Adrenal gland (tissue), 12 donors: ENCODE data around the gene NAB2. TPM values are rescaled to one million over a fixed set of nuclear protein-coding genes. Genes with fewer than 3 reads are reported as not detected.

Experiments
- DNase-seq, 7 donors: peaks; one replicate each; pipeline ENCODE4 v3.0.0-alpha.2; 2019 to 2020
- H3K27ac ChIP-seq, 5 donors: fragments of 200-600 bp; sonication (generic) in 4 of 5; 1 replicate in 3 of 5; 2 replicates in 2 of 5; pipeline versions ENCODE4 v1.5.1 to v1.8.0; 2016 to 2020; ENCODE audit warnings: mild to moderate bottlenecking in 1 of 5
- H3K27me3 ChIP-seq: fragments of 200-600 bp; 2 replicates; pipeline ENCODE4 v1.8.0; 2021
- H3K36me3 ChIP-seq, 2 donors: fragments of 200-600 bp; replicated peaks in 1 of 2; 1 replicate in 1 of 2; 2 replicates in 1 of 2; pipeline versions ENCODE4 v1.5.1 to v1.8.0; 2018 to 2022
- H3K4me1 ChIP-seq, 2 donors: fragments of 200-600 bp; replicated peaks in 1 of 2; 1 replicate in 1 of 2; 2 replicates in 1 of 2; pipeline versions ENCODE4 v1.5.1 to v1.8.0; 2018 to 2021
- H3K4me3 ChIP-seq, 4 donors: fragments of 200-600 bp; sonication (generic) in 3 of 4; one replicate each; pipeline ENCODE4 v1.5.1; 2016 to 2018
- H3K9me3 ChIP-seq, 3 donors: fragments of 200-600 bp; sonication (generic) in 1 of 3; replicated peaks in 1 of 3; 1 replicate in 2 of 3; 2 replicates in 1 of 3; pipeline versions ENCODE4 v1.5.1 to v1.8.0; 2016 to 2021
- CTCF ChIP-seq, 6 experiments: fragments of 450-650 bp in 4 of 6; fragments of 200-600 bp in 2 of 6; sonication (generic) in 1 of 6; IDR thresholded peaks; 1 replicate in 5 of 6; 2 replicates in 1 of 6; pipeline versions ENCODE4 v1.5.1 to v1.8.0; 2016 to 2021; ENCODE audit warnings: antibody characterized with exemption in 6 of 6, mild to moderate bottlenecking in 2 of 6, moderate library complexity in 1 of 6
- POLR2A ChIP-seq, 2 donors: fragments of 450-650 bp; IDR thresholded peaks; one replicate each; pipeline ENCODE4 v1.6.1; 2017; ENCODE audit warnings: antibody characterized with exemption in 2 of 2, mild to moderate bottlenecking in 2 of 2, moderate library complexity in 1 of 2
- WGBS, 4 donors: extraction: QIAGEN DNeasy Blood & Tissue Kit in 2 of 4; methylation state at CpG; one replicate each; pipeline versions ENCODE4 v1.1.5 to v1.1.7; 2013 to 2017; 5-methylcytosine and 5-hydroxymethylcytosine counted together
- intact Hi-C, 2 donors: fragments of 100-400 bp; cut with DNase I; formaldehyde crosslinking; loops; one replicate each; pipeline versions ENCODE4 v1.14.1 to v1.15.0; 2022 to 2023
- polyA plus RNA-seq, 3 donors: library from polyadenylated mRNA; stranded (reverse); fragments of 200-250 nt in 2 of 3; fragments of 350-450 nt in 1 of 3; fragmentation: Illumina TruSeq in 1 of 3; extraction: RNeasy Lipid Tissue Mini Kit (QIAGEN cat#74804) in 1 of 3; gene quantifications; one replicate each; pipeline ENCODE4 v1.2.3, GENCODE V29; 2013 to 2014
- total RNA-seq, 9 donors: library from RNA; depleted of rRNA in 4 of 9; stranded (reverse); fragments of >200 nt in 4 of 9; fragments of 120-200 nt in 1 of 9; fragmentation: NEBNext Ultra II Directional in 1 of 9; extraction: Animal tissue kit (Norgen Biotek cat#: 25700) in 1 of 9; gene quantifications; one replicate each; pipeline versions ENCODE4 v1.1.0 to v1.2.4, GENCODE V29; 2013 to 2023
- donor health status: healthy with polysubstance abuse.
- donor health status: Bipolar disorder and iron deficiency.
- donor health status: DM: yes; HTN: yes; CAD: no.
- donor health status: DM: no; HTN: no; CAD: no.
- donor health status: DM: no; HTN: no; CAD: no.
- donor health status: DM: yes; HTN: yes; CAD: no.

NAB2 gene
- total and polyA plus RNA-seq, 12 donors: 9.4 to 64.6 (median 18.7) TPM

GRCh38 chr12:57092876-57093414 lies 4.0 kb downstream of the NAB2 start:
- no peak for TF ChIP-seq CTCF (IDR thresholded peaks at IDR 0.05)
- TF ChIP-seq POLR2A (IDR thresholded peaks at IDR 0.05): no peak
- no peaks in the 10 kb centered on the region for H3K27me3 ChIP-seq
- intact Hi-C loops: no loop called here
- peak overlapping the region in 2 of 5 donors; percentile 61 to 73 for H3K27ac ChIP-seq
- no peak overlapping the region for H3K4me3 ChIP-seq
- H3K4me1 ChIP-seq: peaks cover 12 to 47% of the 10 kb centered on the region in 2 donors
- peaks cover 0 to 61% of the 10 kb centered on the region in 2 donors for H3K36me3 ChIP-seq
- DNase-seq: peak in 1 of 7 donors; percentile 22
- WGBS, 4 donors: 81 to 94% (median 85%) methylated on average over 3 to 4 of the region's 4 CpGs
- H3K9me3 ChIP-seq: no peaks in the 10 kb centered on the region

- H3K4me3 ChIP-seq: no peak overlapping the region
- no peak for TF ChIP-seq POLR2A (IDR thresholded peaks at IDR 0.05)
- peak; percentile 16 to 54 (median 38) for TF ChIP-seq CTCF (IDR thresholded peaks at IDR 0.05)
- 14 to 40% (median 39%) methylated on average over 10 to 24 of the region's 24 CpGs for WGBS, 4 donors
- peak overlapping the region in 3 of 5 donors; percentile 47 to 73 (median 61) for H3K27ac ChIP-seq
- no peaks in the 10 kb centered on the region for H3K9me3 ChIP-seq
- peaks cover 8 to 43% of the 10 kb centered on the region in 2 donors for H3K4me1 ChIP-seq
- intact Hi-C loops: no loop called here
- DNase-seq: peak; percentile 63 to 89 (median 72)
- no peaks in the 10 kb centered on the region for H3K27me3 ChIP-seq
- peaks cover 0 to 68% of the 10 kb centered on the region in 2 donors for H3K36me3 ChIP-seq
Measured at GRCh38 chr12:57093415-57094207, 4.7 kb downstream of the NAB2 start.

GRCh38 chr12:57094208-57095160 lies 5.6 kb downstream of the NAB2 start:
- Histone ChIP-seq H3K27me3 (no peaks in the 10 kb centered on the region), H3K36me3 (peaks cover 0 to 77% of the 10 kb centered on the region in 2 donors), H3K27ac (peak overlapping the region in 3 of 5 donors; percentile 47 to 73 (median 61)), H3K4me3 (no peak overlapping the region), H3K4me1 (peaks cover 8 to 43% of the 10 kb centered on the region in 2 donors), H3K9me3 (no peaks in the 10 kb centered on the region)
- DNase-seq: peak in 3 of 7 donors; percentile 13 to 54 (median 30)
- intact Hi-C loops: no loop called here
- peak in 1 of 2 donors; percentile 3 for TF ChIP-seq POLR2A (IDR thresholded peaks at IDR 0.05)
- TF ChIP-seq CTCF (IDR thresholded peaks at IDR 0.05): no peak
- WGBS, 4 donors: 46 to 53% (median 49%) methylated on average over 9 to 15 of the region's 15 CpGs
